HG03280 (cell line): ENCODE measurements around the gene MAGOHB.

ENCODE experiments used
- ATAC-seq: cut with Tn5 transposase; IDR thresholded peaks from one replicate; pipeline ENCODE4 v1.9.1; 2021; ENCODE audit warnings: mild to moderate bottlenecking, moderate library complexity; ENCODE audit not compliant: unreplicated experiment

MAGOHB gene

DNA sequence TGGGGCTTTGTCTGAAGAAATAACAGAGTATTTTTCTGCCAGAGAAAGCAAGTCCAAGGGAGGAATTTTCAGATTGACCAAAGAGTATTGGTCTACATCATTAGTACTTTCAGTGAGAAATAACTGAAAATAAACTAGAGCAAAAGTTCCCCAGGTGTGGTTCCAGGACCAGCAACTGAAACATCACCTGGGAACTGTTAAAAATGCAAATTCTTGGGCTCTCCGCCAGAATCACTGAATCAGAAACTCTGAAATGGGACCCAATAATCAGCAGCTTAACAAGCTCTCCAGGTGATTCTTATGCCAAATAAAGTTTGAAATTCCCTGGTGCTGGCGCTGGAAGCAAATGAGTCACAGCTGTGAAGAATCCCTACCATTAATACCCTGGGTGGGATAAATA, 55.6 kb downstream of the MAGOHB start:
- ATAC-seq: peak; percentile 81

- peak; percentile 30 for ATAC-seq
These were observed 56.1 kb downstream of the MAGOHB start for GRCh38 chr12:10557329-10557728.

- ATAC-seq: no peak
These were observed 58.5 kb downstream of the MAGOHB start for GRCh38 chr12:10554756-10555481.

GRCh38 chr12:10554228-10554755, 59.1 kb downstream of the MAGOHB start:
- ATAC-seq: no peak
